ENCODE measurements around the gene GUCA1A.

DNA sequence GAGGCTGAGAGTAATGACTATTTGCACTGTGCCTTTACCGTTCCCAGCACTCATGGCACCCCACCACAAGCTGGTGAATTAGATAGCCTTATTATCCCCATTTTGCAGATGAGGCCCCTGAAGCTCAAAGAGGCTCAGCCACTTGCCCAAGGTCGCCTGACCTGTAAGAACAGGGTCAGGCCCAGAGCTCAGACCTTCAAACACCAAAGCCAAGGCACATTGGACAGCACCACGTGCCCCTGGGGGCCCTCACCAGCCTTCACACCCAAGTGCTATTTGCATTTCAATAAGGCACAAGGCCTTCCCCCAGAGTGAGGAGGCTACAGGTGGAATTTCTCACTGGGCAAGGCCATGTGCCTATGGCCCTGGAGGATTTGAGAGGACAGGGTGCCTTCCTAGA is 16.5 kb upstream of the GUCA1A start:
- TF ChIP-seq PPARA (CRISPR knock-in tag; IDR thresholded peaks at IDR 0.05; ENCODE audit: borderline replicate concordance) (no peak), OSR1 (CRISPR knock-in tag; IDR thresholded peaks at IDR 0.05) (no peak)

Data from SK-N-SH treated with all-trans-retinoic acid at 6 μM for 48 hours (cell line).